Omental fat pad (tissue), 4 donors: ENCODE measurements around the gene NLGN1. TPM values are rescaled to one million over a fixed set of nuclear protein-coding genes. Genes with fewer than 3 reads are reported as not detected.

ENCODE experiments used
- ATAC-seq: fragments of 150-250 bp; one replicate; pipeline ENCODE4 v1.9.1; 2016; ENCODE audit warnings: mild to moderate bottlenecking, moderate library complexity; ENCODE audit not compliant: low FRiP score
- DNase-seq: peaks from one replicate; pipeline ENCODE4 v3.0.0-alpha.2; 2019; ENCODE audit warnings: low spot score
- total RNA-seq, 4 donors: library from RNA; depleted of rRNA; stranded (reverse); fragments of >200 nt; gene quantifications; one replicate each; pipeline ENCODE4 v1.1.0, GENCODE V29; 2016
- TF ChIP-seq, protein P1 (sequence below), 3 donors: fragments of 450-650 bp; IDR thresholded peaks; one replicate each; pipeline ENCODE4 v1.5.1; 2016 to 2017; ENCODE audit warnings: antibody characterized with exemption in 3 of 3, mild to moderate bottlenecking in 3 of 3, moderate library complexity in 2 of 3

NLGN1 gene
- total RNA-seq, 4 donors from 2014 or later: 5.3 to 17.4 (median 12.5) TPM

DNA sequence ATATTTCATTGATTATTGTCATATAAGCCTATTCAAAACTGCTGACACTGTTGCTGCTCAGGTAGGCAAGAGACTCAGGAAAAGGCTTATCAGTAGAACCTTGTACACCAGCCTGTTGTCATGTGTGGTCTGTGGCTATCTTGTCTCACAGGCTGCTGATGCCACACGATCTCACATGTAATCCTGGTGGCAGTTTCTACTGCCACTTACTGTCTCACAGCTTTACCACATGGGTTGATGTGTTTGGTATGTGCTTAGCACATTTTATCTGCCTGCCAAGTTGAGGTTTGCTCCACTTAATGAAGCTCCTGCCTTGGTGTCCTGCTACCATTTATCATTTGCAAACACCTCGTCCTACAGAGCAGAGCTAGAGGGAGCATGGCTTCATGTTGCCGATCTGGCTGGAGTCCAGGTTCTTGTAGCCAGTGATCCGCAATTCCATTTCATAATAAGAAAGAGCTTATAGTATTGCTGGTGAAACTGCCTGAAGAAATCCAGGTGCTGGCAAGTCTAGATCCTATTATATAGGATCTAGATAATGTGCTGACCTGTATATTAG lies 637.9 kb downstream of the NLGN1 start:
- ATAC-seq: no peak
- no peak for DNase-seq
- TF ChIP-seq, protein P1, sequence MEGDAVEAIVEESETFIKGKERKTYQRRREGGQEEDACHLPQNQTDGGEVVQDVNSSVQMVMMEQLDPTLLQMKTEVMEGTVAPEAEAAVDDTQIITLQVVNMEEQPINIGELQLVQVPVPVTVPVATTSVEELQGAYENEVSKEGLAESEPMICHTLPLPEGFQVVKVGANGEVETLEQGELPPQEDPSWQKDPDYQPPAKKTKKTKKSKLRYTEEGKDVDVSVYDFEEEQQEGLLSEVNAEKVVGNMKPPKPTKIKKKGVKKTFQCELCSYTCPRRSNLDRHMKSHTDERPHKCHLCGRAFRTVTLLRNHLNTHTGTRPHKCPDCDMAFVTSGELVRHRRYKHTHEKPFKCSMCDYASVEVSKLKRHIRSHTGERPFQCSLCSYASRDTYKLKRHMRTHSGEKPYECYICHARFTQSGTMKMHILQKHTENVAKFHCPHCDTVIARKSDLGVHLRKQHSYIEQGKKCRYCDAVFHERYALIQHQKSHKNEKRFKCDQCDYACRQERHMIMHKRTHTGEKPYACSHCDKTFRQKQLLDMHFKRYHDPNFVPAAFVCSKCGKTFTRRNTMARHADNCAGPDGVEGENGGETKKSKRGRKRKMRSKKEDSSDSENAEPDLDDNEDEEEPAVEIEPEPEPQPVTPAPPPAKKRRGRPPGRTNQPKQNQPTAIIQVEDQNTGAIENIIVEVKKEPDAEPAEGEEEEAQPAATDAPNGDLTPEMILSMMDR (IDR thresholded peaks at IDR 0.05): no peak

- TF ChIP-seq, protein P1 (IDR thresholded peaks at IDR 0.05): no peak
- no peak for ATAC-seq
- DNase-seq: no peak
These were observed 648.8 kb downstream of the NLGN1 start for GRCh38 chr3:174046311-174046710.

DNA sequence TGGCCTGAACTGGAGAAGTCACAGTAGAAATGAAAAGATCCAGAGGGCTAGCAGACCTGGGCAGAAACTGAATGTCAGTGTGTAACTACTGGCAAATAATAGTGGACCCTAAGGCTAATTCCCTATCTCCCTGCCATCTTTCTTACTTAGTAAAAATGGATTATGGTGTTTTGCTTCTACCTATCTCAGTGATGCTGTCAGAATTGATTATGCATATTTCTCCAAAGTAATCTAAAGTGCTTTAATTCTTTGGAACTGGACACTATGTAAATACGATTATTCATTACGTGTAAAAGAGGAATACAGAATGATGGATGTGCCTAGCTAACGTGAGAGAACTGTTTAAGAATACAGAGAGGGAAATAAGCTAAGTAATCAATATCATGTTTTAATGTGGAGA lies 651.9 kb downstream of the NLGN1 start:
- DNase-seq (no peak), ATAC-seq (no peak)
- TF ChIP-seq, protein P1 (IDR thresholded peaks at IDR 0.05): no peak

DNA sequence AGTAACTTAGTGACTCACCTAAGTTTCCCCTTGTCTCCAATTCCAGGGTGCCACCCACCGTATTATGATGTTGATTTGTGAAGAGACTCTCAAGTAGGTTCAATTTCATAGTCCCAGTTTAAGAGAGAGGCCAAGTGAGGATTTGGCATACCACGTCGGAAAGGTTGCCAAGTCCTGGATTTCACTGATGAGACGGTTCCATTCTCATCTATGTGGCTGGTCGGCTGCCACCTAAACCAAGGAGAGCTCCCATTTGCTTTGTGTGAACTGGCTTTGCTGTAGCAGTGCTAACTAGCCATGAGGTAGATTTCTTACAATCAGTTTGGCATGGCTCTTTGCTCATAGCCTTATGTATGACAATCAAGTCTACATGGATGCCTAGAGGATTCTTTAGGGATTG lies 653.6 kb downstream of the NLGN1 start:
- DNase-seq (no peak), ATAC-seq (no peak)
- TF ChIP-seq, protein P1 (IDR thresholded peaks at IDR 0.05): no peak

DNA sequence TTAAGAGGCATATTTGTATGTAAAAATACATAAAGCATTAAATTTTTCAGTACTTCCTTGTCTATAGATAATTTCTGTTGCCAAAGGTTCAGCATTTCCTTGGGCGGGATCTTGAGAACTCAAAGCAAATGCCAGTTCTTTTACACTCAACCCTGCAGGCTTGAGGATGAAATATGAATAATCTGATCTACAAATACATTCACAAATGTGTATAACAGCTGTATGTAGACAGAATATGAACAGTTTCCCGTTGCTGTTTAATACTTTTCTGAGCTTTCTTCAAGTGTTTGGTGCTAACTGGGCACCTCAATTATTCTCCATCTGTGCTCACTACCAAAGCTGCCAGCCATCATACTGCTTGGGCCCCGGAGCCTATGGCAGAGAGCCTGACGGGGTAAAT lies 661.3 kb downstream of the NLGN1 start:
- no peak for DNase-seq
- no peak for ATAC-seq
- TF ChIP-seq, protein P1 (IDR thresholded peaks at IDR 0.05): no peak

DNA sequence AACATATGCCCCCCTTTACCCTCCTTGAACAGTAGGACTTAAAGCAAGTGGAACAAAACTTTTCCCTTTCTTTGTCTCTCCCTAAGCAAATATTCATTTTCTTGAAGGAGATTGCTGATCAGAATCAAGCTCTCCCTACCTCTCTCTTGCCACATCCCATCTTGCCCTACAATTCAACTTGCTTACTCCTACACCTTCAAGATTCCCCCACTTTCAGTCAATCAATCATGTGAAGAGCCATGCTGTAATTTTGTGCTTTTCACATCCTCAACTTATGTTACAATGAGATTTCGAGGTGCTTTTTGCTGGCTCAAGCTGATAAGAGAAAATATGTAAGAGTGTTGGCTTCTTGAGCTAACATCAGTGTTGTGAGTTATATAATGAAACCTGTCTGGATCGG lies 662.9 kb downstream of the NLGN1 start:
- no peak for ATAC-seq
- DNase-seq: no peak
- TF ChIP-seq, protein P1 (IDR thresholded peaks at IDR 0.05): no peak

GRCh38 chr3:174061162-174061561 lies 663.6 kb downstream of the NLGN1 start:
- ATAC-seq (no peak), DNase-seq (no peak)
- TF ChIP-seq, protein P1 (IDR thresholded peaks at IDR 0.05): no peak
